Effector CD4-positive, alpha-beta T cell (primary cell): ENCODE measurements around the gene LTA4H.

Source experiments
- DNase-seq: peaks from one replicate; pipeline ENCODE4 v3.0.0-alpha.2; 2020

The LTA4H gene

DNA sequence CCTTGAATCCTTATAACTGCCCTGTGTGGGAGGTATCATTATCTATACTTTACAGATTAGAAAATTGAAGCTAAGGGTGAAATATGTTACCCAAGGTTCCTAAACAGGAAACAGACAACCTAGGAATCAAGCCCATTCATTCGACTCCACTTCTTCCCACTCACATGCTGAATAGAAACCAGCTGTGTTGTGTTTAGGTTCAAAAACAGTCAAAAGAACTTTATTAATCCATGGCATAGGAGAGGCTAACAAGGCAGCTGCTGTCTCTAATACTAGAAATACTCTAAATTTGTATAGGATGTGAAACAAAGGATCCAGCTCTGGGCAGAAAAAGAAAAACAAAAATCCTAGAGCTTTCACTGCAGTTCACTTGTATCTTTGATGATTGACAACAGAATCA is 82.4 kb downstream of the LTA4H start:
- DNase-seq, result no peak

- DNase-seq, result no peak
Observed at GRCh38 chr12:95951515-95951914, 83.9 kb downstream of the LTA4H start.
